H54 (cell line): ENCODE data around the gene DKK2.

ENCODE experiments used
- DNase-seq: peaks from one replicate; pipeline ENCODE4 v3.0.0; 2011; ENCODE audit warnings: low spot score, mixed read lengths; ENCODE audit not compliant: insufficient read length
- FAIRE-seq: peaks from 3 replicates; lab custom pipeline; 2011; peaks lifted over from hg19 to GRCh38; lab: Jason Lieb, UNC
- POLR2A ChIP-seq: IDR thresholded peaks from 2 replicates; pipeline ENCODE4 v1.6.1; 2011; ENCODE audit warnings: low read depth, mild to moderate bottlenecking, low read length

DKK2 gene

DNA sequence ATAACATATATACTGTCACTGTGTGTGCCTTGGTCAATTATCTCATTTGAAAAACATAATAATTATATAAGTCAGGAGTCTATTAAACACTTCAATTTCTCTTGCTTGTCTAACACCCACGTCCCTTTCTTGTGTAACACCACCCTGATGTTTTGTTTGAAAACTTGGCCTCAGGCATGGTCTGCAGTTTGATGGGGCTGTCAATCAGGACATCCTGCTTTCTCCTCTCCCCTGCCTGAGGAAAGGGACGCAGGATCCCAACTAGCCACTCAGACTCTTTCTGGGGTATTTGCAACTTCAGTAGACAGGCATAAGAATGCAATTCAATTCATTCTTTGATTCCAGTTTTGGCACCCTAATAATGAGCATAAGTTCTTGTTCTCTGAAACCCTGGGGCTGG lies 48.8 kb downstream of the DKK2 start:
- no peak for FAIRE-seq
- no peak for DNase-seq
- TF ChIP-seq POLR2A: no peak

DNA sequence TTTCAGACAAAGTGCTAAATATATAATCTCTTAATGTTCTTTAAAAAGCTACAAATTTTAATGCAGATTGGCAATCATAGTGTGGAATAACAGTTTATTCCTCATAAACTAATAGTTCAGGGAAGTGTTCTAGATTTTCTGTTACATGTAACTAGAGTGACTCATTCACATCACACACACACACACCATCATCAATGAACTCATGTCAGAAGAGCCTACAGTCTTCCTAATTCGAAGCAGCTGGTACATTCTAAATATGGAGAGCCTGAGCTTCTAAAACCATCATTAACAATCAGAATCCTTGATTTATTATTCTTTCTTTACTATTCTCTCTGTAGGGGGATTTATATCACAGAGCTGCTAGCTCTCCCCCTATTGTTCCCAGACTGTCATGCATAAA lies 49.6 kb downstream of the DKK2 start:
- FAIRE-seq (no peak), DNase-seq (no peak)
- TF ChIP-seq POLR2A: no peak

DNA sequence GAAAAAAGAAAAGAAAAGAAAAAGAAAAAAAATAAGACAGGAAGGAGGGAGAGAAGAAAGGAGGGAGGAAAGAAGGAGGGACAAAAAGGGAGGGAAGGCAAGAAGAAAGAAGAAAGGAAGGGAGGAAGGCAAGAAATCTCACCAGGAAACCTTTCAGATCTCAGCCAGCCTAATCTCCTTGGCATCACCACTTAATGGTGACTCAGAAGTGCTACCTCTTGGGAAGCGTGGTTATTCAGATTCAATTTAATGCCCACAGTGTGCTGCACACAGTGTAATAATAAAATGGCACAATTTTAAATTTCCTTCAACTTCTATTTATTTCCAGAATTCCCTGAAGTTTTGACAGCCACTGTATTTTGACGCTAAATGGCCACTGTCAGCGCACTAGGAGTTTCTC lies 50.3 kb downstream of the DKK2 start:
- no peak for FAIRE-seq
- no peak for DNase-seq

GRCh38 chr4:106982711-106983211 lies 53.4 kb downstream of the DKK2 start:
- DNase-seq (no peak), FAIRE-seq (no peak)
- no peak for TF ChIP-seq POLR2A

More for the DNA sequence above, 50.3 kb downstream of the DKK2 start:
- TF ChIP-seq POLR2A: no peak

- no peak for DNase-seq
- FAIRE-seq: no peak
- TF ChIP-seq POLR2A: no peak
These were observed 54.7 kb downstream of the DKK2 start for GRCh38 chr4:106981431-106981830.

GRCh38 chr4:106979476-106979875 lies 56.6 kb downstream of the DKK2 start:
- no peak for FAIRE-seq
- no peak for TF ChIP-seq POLR2A
- DNase-seq: no peak

- FAIRE-seq: no peak
- DNase-seq: no peak
- no peak for TF ChIP-seq POLR2A
These were observed 57.9 kb downstream of the DKK2 start for GRCh38 chr4:106978046-106978774.

- FAIRE-seq (no peak), DNase-seq (no peak)
- TF ChIP-seq POLR2A: no peak
These were observed 64.5 kb downstream of the DKK2 start for GRCh38 chr4:106971636-106972035.

- FAIRE-seq (no peak), DNase-seq (no peak)
- no peak for TF ChIP-seq POLR2A
These were observed 68.2 kb downstream of the DKK2 start for GRCh38 chr4:106967892-106968291.

- DNase-seq (no peak), FAIRE-seq (no peak)
- no peak for TF ChIP-seq POLR2A
These were observed 82.9 kb downstream of the DKK2 start for GRCh38 chr4:106953036-106953705.

DNA sequence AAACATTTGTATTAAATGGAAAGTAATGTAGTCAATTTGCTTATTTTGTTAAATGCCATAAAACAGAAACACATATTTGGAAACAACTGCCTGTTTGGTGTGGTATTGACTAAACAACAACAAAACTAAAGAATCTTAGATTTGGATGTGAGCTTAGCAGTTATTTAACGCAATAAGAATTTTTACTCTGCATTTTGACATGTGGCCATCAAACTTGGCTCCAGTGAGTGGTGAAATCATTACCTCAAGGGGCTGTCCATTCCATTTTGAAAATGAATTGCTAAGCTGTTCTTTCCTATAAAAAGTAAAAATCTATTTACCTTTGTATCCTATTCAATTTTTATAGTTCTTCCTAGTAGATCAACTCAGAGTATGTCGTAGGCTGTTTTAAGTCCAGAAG lies 84.2 kb downstream of the DKK2 start:
- no peak for TF ChIP-seq POLR2A
- DNase-seq: no peak
- FAIRE-seq: no peak

DNA sequence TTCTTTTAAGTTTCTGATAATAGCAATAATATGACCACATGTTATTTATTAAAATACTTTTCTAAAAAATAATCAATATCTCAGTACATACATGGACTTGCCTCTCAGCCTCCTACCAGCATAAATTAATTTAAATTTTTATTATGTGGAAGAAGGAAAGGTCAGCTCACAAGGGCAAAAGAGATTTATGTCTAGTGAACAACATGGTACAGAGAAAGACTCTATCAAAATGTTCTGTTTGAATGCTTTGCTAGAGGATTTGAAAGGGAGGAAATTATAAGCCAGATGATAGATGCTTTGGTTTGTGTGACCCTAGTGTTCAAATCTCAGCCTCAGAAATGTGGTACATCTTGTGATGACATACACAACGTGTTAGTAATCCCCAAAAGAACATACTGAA lies 94.3 kb downstream of the DKK2 start:
- TF ChIP-seq POLR2A: no peak
- no peak for DNase-seq
- no peak for FAIRE-seq

DNA sequence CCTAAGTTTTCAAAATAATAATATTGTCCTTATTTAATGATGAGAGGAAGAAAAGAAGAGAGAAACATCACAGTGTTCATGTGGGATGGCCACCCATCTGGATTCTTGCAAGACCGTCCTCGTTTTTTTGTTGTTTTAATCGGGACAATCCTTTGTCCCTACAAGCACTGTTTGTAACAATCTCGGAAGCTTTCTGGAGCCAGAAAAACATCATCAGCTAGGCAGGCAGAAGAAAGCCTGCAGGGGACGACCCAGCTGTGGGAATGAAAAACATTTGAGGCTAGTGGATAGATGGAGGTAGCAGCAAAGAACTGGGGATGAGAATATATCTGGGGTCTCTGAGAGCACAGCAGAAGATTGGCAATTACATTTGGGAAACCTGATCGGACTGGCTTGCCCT lies 105.6 kb downstream of the DKK2 start:
- no peak for TF ChIP-seq POLR2A
- FAIRE-seq: no peak
- no peak for DNase-seq

DNA sequence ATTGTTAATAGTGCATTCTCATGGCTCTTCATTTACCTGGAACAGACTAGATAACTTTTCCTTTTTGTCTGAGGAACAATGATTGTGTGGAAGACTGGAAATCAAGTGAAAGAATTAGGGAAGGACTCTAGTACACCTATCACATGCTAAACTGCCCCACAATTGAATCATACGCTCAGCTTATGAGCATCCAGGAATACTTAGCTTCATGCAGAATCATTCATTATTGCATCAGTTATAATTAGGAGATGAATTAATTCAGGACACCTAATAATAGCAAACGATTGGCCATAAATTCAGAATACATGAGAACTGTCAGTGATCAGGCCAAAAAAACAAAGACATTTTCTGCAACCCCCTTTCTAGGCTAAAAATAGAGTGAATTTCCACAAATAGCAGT lies 106.9 kb downstream of the DKK2 start:
- no peak for FAIRE-seq
- DNase-seq: no peak
- TF ChIP-seq POLR2A: no peak

- no peak for TF ChIP-seq POLR2A
- FAIRE-seq: no peak
- no peak for DNase-seq
These were observed 121.9 kb downstream of the DKK2 start for GRCh38 chr4:106914223-106914622.
